Activated T-helper 1 cell treated with anti-CD3 and anti-CD28 coated beads, Interleukin-12 subunit alpha, Interleukin-12 subunit beta, Interleukin-2, Interleukin-4 antibody, amounts not matched to agents 30 ng/mL and 10 ng/mL and 1 ng/mL, durations not matched to agents 14 hours and 24 hours and 36 hours (primary cell): Measurements from ENCODE around the gene METTL25B. TPM values are rescaled to one million over a fixed set of nuclear protein-coding genes. Genes with fewer than 3 reads are reported as not detected.
"Not testable (repeated sequence)": the region's sequence is repeated elsewhere in the genome, so short reads cannot be mapped to it uniquely, and the experiment has no call there.

Source experiments
- DNase-seq: peaks from one replicate; pipeline ENCODE4 v3.0.0; 2021; ENCODE audit warnings: low spot score
- H3K27ac Mint-ChIP-seq: one replicate; pipeline ENCODE4 v1.8.0; 2021; ENCODE audit warnings: mild to moderate bottlenecking, mixed read lengths
- H3K27me3 Mint-ChIP-seq: one replicate; pipeline ENCODE4 v1.8.0; 2022; ENCODE audit warnings: mild to moderate bottlenecking, moderate library complexity, mixed read lengths; ENCODE audit not compliant: insufficient read depth
- H3K36me3 Mint-ChIP-seq: one replicate; pipeline ENCODE4 v1.8.0; 2021; ENCODE audit warnings: low read depth, mixed read lengths
- H3K4me1 Mint-ChIP-seq: one replicate; pipeline ENCODE4 v1.8.0; 2021; ENCODE audit warnings: low read depth, mixed read lengths
- H3K4me3 Mint-ChIP-seq: one replicate; pipeline ENCODE4 v1.8.0; 2021; ENCODE audit warnings: mild to moderate bottlenecking, moderate library complexity, mixed read lengths
- H3K9me3 Mint-ChIP-seq: one replicate; pipeline ENCODE4 v1.8.0; 2021; ENCODE audit warnings: mixed read lengths
- intact Hi-C: fragments of 100-400 bp; cut with micrococcal nuclease; formaldehyde crosslinking; loops from one replicate; pipeline ENCODE4 v1.15.1; 2024
- total RNA-seq: library from RNA; stranded (reverse); gene quantifications from 2 replicates; pipeline ENCODE4 v1.2.3, GENCODE V29; 2022

METTL25B gene
- total RNA-seq, 1 donor from 2014 or later: 38.9 TPM

- Mint-ChIP-seq H3K27me3 (peaks cover 1% of the 10 kb centered on the region), H3K27ac (peak overlapping the region; percentile 98), H3K4me3 (peak overlapping the region; percentile 100), H3K4me1 (peaks cover 78% of the 10 kb centered on the region), H3K9me3 (no peaks in the 10 kb centered on the region), H3K36me3 (peaks cover 36% of the 10 kb centered on the region)
- DNase-seq: no peak
- intact Hi-C loops: loop anchor here (10.0 kb wide), 2 partner anchors 385 to 555 kb away; partner anchors contain the start of genes ETV3 and SLC25A44
Measured at GRCh38 chr1:156749419-156750118, 21.3 kb downstream of the METTL25B start.

GRCh38 chr1:156750191-156750672, 22.0 kb downstream of the METTL25B start:
- Mint-ChIP-seq H3K4me3 (peak overlapping the region; percentile 100), H3K36me3 (peaks cover 37% of the 10 kb centered on the region), H3K4me1 (peaks cover 71% of the 10 kb centered on the region), H3K27me3 (peaks cover 1% of the 10 kb centered on the region), H3K9me3 (no peaks in the 10 kb centered on the region), H3K27ac (peak overlapping the region; percentile 98)
- intact Hi-C loops: no loop called here
- DNase-seq: no peak

- peaks cover 32% of the 10 kb centered on the region for H3K36me3 Mint-ChIP-seq
- no peaks in the 10 kb centered on the region for H3K9me3 Mint-ChIP-seq
- intact Hi-C loops: loop anchor here (1.0 kb wide), 3 partner anchors 10 to 23 kb away; partner anchors contain the start of genes ISG20L2, METTL25B, MRPL24 and PRCC
- H3K4me3 Mint-ChIP-seq: peak overlapping the region; percentile 100
- H3K4me1 Mint-ChIP-seq: peaks cover 64% of the 10 kb centered on the region
- peak overlapping the region; percentile 98 for H3K27ac Mint-ChIP-seq
- DNase-seq: no peak
- H3K27me3 Mint-ChIP-seq: peaks cover 1% of the 10 kb centered on the region
Measured at GRCh38 chr1:156750711-156751450, 22.6 kb downstream of the METTL25B start.

GRCh38 chr1:156751451-156751756, 23.1 kb downstream of the METTL25B start, which contains the start of gene HDGF:
Gene HDGF (minus strand): TSS chr1:156751675. CDS start chr1:156751429, 246 bp downstream.
- peak within 1 kb of the TSS; percentile 98 for H3K27ac Mint-ChIP-seq
- H3K4me3 Mint-ChIP-seq: peak within 1 kb of the TSS; percentile 100
- H3K9me3 Mint-ChIP-seq: no peaks in the 10 kb centered on the region
- peaks cover 59% of the 10 kb centered on the region for H3K4me1 Mint-ChIP-seq
- intact Hi-C loops: loop anchor here (1.0 kb wide), 3 partner anchors 10 to 23 kb away; partner anchors contain the start of genes ISG20L2, METTL25B, MRPL24 and PRCC
- no peak for DNase-seq
- H3K27me3 Mint-ChIP-seq: peaks cover 1% of the 10 kb centered on the region
- H3K36me3 Mint-ChIP-seq: peaks cover 26% of the 10 kb centered on the region

- Mint-ChIP-seq H3K4me3 (peak overlapping the region; percentile 97), H3K4me1 (peaks cover 55% of the 10 kb centered on the region), H3K36me3 (peaks cover 26% of the 10 kb centered on the region), H3K27ac (peak overlapping the region; percentile 94), H3K9me3 (no peaks in the 10 kb centered on the region), H3K27me3 (peaks cover 1% of the 10 kb centered on the region)
- intact Hi-C loops: loop anchor here (1.0 kb wide), 3 partner anchors 11 to 24 kb away; partner anchors contain the start of genes ISG20L2, METTL25B, MRPL24 and PRCC
- DNase-seq: peak; percentile 94
Measured at GRCh38 chr1:156751757-156752481, 23.6 kb downstream of the METTL25B start.

- peak overlapping the region; percentile 78 for H3K27ac Mint-ChIP-seq
- no peak for DNase-seq
- H3K9me3 Mint-ChIP-seq: no peaks in the 10 kb centered on the region
- peaks cover 26% of the 10 kb centered on the region for H3K36me3 Mint-ChIP-seq
- H3K4me3 Mint-ChIP-seq: peak overlapping the region; percentile 97
- intact Hi-C loops: no loop called here
- H3K27me3 Mint-ChIP-seq: peaks cover 1% of the 10 kb centered on the region
- H3K4me1 Mint-ChIP-seq: peaks cover 47% of the 10 kb centered on the region
Measured at GRCh38 chr1:156752843-156753482, 24.7 kb downstream of the METTL25B start.

- Mint-ChIP-seq H3K4me1 (peaks cover 35% of the 10 kb centered on the region), H3K36me3 (peaks cover 16% of the 10 kb centered on the region), H3K27me3 (peaks cover 1% of the 10 kb centered on the region), H3K9me3 (no peaks in the 10 kb centered on the region), H3K4me3 (peak overlapping the region; percentile 10), H3K27ac (no peak overlapping the region)
- intact Hi-C loops: no loop called here
- DNase-seq: no peak
Measured at GRCh38 chr1:156754219-156754618, 25.9 kb downstream of the METTL25B start.

- intact Hi-C loops: no loop called here
- H3K27ac Mint-ChIP-seq: no peak overlapping the region
Measured at GRCh38 chr1:156755527-156755950, 27.3 kb downstream of the METTL25B start.

GRCh38 chr1:156756355-156756754, 28.1 kb downstream of the METTL25B start:
- DNase-seq: no peak
- intact Hi-C loops: no loop called here
- no peak overlapping the region for H3K27ac Mint-ChIP-seq
- H3K36me3 Mint-ChIP-seq: peaks cover 3% of the 10 kb centered on the region
- H3K4me3 Mint-ChIP-seq: no peak overlapping the region
- H3K9me3 Mint-ChIP-seq: no peaks in the 10 kb centered on the region
- peaks cover 1% of the 10 kb centered on the region for H3K27me3 Mint-ChIP-seq
- peaks cover 21% of the 10 kb centered on the region for H3K4me1 Mint-ChIP-seq

More at GRCh38 chr1:156755527-156755950, 27.3 kb downstream of the METTL25B start:
- Mint-ChIP-seq H3K4me3 (no peak overlapping the region), H3K36me3 (peaks cover 5% of the 10 kb centered on the region), H3K27me3 (peaks cover 1% of the 10 kb centered on the region), H3K9me3 (no peaks in the 10 kb centered on the region), H3K4me1 (peaks cover 21% of the 10 kb centered on the region)
- no peak for DNase-seq

GRCh38 chr1:156757572-156758253, 29.4 kb downstream of the METTL25B start:
- H3K9me3 Mint-ChIP-seq, H3K27ac Mint-ChIP-seq, H3K4me3 Mint-ChIP-seq, DNase-seq, intact Hi-C loops, H3K27me3 Mint-ChIP-seq, H3K36me3 Mint-ChIP-seq: not testable (repeated sequence)
- peaks cover 13% of the 10 kb centered on the region for H3K4me1 Mint-ChIP-seq

- Mint-ChIP-seq H3K4me1 (no peaks in the 10 kb centered on the region), H3K36me3 (no peaks in the 10 kb centered on the region), H3K9me3 (no peaks in the 10 kb centered on the region), H3K4me3 (no peak overlapping the region), H3K27ac (no peak overlapping the region), H3K27me3 (no peaks in the 10 kb centered on the region)
- intact Hi-C loops: no loop called here
- DNase-seq: no peak
Measured at GRCh38 chr1:156760092-156760795, 32.0 kb downstream of the METTL25B start.
